Peyer's patch (tissue), 4 donors: ENCODE results near the gene IL12RB2.

Experiments
- CTCF ChIP-seq, 6 experiments: fragments of 450-650 bp in 4 of 6; fragments of 200-600 bp in 2 of 6; sonication (generic) in 1 of 6; IDR thresholded peaks; one replicate each; pipeline ENCODE4 v1.5.1; 2017 to 2019; ENCODE audit warnings: antibody characterized with exemption in 6 of 6, mild to moderate bottlenecking in 3 of 6, moderate library complexity in 1 of 6
- POLR2A ChIP-seq, 2 donors: fragments of 450-650 bp; IDR thresholded peaks; one replicate each; pipeline ENCODE4 v1.5.1; 2017; ENCODE audit warnings: antibody characterized with exemption in 2 of 2, mild to moderate bottlenecking in 2 of 2, moderate library complexity in 2 of 2

GRCh38 chr1:67368046-67368514 lies 60.4 kb downstream of the IL12RB2 start:
- TF ChIP-seq CTCF (IDR thresholded peaks at IDR 0.05) (no peak), POLR2A (IDR thresholded peaks at IDR 0.05) (no peak)
